ENCODE results near the gene SLAMF1.

DNA sequence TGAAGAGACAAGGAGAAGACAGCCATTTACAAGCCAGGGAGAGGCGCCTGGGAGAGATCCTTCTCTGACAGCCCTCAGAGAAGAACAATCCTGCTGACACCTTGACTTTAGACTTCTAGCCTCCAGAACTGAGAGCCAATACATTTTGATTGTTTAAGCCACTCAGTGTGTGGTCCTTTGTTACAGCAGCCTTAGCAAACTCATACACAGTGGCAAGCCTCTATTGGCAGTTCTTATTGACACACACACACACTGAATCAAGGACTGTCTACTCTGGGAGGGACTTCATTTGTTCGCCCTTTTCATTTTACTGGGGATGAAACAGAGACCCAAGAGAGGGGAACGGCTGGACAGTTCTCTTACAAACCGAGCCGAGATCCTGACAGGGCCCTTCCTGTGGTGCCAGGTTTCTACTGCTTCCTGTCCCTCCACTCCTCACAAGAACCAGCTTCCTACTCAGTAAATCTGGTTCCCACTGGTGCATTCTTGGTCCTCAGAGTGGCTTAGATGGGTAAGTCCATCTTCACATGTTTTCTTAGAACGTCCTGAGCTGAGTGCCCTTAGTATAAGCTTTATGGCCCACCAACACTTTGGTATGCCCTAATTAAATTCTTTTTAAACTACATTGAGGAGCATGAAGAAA lies 14.7 kb downstream of the SLAMF1 start:
- TF ChIP-seq GATA3 (IDR thresholded peaks at IDR 0.05; ENCODE audit: low read depth, low read length) (no peak), GATA2 (IDR thresholded peaks at IDR 0.05; ENCODE audit: low read depth, low read length) (no peak)
